Measurements from ENCODE around the gene NR2E3.

Gene NR2E3

DNA sequence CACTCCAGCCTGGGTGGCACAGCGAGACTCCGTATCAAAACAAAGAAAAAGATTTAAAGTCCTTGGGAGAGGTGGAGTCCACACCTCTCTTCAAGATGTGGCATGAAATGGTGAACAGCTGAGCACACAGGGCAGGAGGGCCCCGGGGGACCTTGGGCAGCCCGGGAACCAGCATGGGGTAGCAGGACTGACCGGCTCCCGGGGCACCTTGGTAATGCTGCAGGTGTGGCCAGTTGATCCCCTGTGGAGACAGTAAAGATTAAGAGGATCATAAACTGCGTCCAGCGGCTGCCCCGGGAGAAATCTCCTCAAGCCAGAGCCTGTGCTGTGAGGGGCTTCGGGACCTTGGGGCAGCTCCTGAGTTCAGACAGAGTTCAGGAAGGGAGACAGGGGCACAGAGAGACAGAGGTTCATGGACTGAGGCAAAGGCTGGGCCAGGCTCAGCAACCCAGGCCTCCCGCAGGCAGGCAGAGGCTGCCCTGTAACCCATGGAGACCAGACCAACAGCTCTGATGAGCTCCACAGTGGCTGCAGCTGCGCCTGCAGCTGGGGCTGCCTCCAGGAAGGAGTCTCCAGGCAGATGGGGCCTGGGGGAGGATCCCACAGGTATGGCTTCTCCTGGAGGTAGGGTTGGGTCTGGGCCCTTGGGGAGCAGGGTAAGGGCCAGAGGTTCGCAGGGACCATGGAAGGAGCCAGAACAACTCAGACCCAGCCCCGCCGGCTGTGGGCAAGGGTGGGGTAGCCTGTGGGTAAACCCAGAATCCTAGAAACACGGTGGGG lies at the start of gene NR2E3:
NR2E3 (plus strand) TSS at position 299 of the 780 bp plus-strand sequence; CDS start at position 489, 190 bp downstream.
- DNase-seq = no peak

DNA sequence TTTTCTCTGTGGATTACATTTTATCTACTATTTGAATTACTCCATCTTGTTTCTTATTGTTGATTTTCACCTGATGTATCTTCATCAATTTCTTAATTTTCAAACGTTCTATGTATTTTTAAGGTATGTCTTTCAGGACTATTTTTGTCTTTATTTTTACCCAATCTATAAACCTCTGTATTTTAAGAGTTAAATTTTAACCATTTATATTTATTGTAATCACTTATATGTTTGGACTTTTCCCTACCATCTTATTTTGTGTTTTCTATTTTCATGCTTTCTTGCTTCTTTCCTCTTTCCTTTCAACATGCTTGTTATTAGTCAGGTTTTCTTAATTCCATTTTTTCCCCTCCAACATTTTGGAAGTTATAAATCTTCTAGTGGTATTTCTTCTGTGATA lies 49.5 kb upstream of the NR2E3 start:
- DNase-seq = no peak

DNA sequence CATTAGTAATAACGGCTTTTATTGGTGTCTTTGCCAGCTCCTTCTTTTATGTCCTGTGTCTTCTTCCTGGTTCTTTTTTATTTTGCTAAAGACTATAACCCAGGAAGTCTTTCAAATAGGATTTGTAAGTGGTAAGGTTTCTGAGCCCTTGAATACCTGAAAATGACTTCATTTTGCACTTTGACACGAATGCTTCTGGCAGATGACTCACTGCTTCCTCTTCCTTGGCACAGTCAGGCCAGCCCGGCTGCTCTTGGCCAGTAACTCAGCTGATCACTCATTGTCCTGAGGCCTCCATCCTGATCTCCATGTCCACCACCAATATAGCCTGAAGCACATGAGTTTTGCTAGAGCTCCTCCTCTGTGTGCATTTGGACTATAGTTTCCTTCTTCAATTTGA lies 48.7 kb upstream of the NR2E3 start:
- no peak for DNase-seq

DNA sequence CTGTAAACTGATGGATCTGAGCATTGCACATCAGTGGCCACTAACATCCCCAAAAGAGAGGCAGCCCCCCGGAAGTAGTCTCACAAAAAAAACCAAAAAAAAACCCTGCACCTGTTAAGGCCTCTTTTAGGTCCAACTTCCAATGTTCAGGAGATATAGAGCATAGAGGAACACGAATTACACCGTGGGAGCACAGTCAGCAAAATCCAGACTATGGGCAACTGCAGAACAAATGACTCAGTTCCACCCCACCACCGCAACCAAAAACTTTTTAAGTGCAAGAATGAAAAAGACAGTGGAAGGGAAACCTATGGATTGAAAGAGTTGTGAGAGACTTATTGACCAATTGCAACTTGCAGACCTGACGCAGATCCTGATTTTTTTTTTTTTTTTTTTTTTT lies 42.2 kb upstream of the NR2E3 start:
- DNase-seq = no peak

GRCh38 chr15:71773206-71773859 lies 37.0 kb upstream of the NR2E3 start:
- DNase-seq = no peak

- no peak for DNase-seq
These were observed 34.5 kb upstream of the NR2E3 start for GRCh38 chr15:71775856-71776255.

DNA sequence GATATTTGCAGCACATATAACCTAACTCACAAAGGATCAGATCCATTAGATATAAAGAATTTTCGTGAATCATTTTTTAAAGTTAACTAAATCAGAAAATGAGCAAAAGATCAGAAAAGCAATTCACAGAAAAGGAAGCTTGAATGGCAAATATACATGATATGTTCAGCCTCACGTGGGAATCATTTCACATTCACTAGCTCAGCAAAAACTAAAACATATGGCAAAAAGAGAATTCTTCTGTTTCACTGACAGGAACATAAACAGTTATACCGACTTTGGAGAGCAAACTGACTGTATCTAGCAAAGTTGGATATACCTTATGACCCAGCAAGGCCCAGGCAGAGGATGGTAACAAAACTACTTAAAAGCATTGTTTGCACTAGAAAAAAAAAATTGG lies 34.0 kb upstream of the NR2E3 start:
- no peak for DNase-seq

- no peak for DNase-seq
These were observed 33.0 kb upstream of the NR2E3 start for GRCh38 chr15:71777216-71777943.

DNA sequence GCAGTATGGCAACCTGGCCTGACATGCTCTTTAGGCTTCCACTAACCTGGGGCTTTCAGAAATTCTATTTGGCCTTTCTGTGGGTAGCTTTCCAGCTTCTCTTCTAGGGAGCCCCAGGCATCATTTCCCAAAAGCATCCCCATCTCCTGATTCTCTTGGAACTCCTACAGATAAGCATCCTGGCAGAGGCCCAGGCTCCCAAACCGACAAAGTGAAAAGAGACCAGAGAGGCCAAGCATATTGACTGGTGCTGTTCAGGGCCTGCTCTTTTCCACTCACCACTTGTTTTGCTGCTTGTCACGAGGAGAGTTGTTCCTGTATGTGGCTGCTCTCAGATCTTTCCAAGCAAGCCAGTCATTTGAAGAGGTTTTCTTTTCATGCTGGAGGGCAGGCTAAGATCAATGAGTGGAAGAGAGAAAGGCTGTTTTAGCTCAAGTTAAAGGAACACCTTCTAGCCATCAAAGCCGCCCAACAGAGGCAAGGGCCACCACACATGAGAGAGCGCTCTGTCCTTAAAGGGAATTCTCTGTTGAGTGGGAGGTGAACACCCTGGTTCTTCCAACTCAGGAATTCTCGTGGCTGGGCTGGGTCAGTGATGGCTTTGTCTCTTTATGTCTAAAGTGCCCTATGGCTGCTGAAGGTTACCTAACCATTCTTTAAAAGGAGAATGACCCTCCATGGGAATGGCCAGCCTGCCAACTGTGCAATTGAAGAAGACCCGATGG lies 31.1 kb upstream of the NR2E3 start:
- no peak for DNase-seq

DNA sequence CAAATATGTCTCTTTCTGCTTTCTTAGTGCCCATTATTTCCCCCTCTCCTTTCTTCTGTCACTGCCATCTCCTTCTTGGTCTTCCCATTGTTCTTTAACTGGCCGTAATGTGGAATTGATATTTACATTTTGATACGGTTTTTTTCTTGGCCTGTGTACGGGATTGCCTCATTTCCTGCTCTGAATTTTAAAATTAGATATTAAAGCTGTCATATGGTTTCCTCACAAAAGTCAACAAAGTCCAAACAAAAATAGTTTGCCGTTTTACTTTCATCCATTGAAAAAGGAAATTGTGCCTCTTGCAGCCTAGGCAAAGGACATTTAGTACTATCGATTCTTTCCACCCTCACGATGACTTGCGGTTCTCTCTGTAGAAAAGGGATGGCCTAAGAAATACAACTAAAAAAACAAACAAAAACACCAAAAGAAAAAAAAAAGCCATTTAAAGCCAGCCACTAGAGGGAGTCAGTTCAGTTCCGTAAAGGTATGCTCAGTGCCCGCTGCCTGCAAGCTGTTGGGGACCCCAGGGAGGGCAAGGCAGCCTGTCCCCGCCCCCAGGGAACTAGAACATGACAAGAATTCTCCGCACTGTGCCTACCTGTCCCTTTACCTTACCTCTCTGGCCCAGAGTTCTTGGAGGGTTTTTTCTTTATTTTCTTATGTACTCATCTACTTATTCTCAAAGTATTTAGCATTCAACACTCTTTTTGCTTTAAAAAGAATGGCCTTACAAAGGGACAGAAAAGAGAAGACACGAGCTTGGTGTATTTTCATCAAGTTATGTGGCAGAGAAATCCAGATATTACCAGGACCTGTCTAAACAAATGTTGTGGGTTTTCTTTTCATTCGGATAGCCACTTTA lies 30.0 kb upstream of the NR2E3 start:
- peak; percentile 43 for DNase-seq

DNA sequence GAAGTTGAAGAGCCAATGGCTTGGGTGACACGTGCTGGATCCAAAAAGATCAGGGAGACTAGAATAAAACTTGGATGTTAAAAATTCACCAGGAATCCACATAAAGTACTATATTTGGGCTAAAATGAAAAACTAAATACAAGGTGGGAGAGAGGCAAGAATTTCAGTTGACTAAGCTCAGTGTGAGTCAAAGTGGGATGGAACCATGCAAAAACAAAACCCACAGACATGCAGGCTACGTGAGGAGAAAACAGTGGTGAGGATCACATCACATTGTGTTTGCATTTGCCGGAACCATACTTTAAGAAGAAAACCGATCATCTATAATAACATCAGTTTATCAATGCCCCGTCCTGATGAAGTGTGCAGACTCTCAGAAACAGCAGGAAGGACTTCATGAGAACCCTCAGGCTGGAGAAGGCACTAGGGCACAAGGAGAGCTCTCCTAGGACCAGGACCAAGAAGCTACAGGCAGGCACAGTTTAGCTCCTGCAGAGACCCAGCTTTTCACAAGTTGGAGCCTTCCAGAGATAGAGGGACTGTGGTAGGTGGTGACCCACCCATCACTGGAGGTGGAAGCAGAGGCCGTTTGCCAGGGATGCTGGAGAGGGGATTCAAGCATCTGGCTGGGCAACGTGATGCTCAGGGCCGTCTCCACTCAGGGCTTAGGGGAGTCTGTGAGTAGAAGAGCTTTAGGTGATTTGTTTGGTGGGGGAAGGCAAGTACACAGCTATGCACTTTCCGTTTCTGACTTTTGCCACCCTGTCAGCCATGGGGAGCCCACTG lies 29.0 kb upstream of the NR2E3 start:
- DNase-seq = no peak

DNA sequence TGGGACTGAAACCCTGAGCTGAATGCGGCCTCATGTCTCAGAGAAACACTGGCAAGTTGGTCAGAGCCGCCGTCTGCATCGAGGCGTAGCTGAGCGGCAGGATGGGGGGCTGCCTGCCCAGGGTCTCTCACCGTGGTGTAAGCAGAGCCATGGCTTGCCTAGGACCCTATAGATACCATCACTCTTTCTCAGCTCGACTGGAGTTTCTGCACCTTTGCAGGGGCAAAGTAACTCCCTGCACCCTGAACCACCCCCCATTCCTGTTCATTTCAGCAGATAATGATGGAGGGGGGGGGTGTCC lies 28.4 kb upstream of the NR2E3 start:
- no peak for DNase-seq

DNA sequence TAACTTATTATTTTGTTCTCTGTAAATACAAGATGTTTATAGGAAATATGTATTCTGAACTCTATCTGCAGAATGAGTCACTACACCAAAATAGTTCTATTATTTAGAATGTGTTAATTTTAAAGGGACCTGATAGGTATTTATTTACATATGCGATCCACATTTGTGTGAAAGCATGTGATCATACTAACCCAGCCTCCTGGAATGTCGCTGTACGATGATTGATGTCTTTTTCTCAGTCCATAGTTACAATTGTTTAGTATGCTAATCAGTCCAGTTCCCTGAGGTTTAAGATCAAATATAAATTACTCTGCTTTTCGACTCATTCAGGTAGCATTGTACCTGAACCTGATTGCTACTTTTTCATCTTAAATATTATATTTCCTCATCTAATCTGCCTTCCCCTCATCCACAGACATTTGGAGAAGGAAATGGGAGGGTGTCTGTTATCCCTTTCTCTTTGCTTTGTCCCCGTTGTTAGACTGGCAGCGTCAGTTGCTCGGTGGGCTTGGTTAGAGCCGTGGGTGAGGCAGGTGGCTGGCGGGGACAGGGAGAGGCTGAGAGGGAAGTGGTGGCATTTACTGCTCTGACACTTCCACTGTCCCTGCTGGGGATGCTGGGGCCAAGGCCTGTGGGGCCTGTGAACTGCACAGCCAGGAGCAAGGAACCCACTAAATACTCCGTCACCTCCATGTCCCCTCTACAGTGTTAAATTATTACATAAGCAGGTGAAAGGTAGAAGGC lies 27.8 kb upstream of the NR2E3 start:
- no peak for DNase-seq

DNA sequence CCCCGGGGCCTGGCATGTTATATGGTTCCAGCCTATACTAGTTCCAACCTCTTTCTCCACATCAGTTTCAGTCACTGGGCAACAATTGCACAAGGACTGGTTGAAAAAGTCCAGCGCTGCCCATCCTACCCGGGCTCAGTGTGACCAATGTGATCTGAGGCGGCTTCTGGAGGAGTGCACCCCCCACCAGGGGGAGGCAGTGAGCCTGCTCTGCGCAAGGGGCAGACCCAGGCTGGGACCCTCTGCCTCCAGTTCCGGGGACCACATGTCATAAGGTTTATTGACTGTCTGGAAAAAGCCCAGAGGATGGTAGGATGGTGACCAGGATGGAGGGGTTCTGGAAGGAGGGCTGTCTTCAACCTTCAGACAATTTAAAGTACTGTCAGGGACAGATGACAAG lies 25.6 kb upstream of the NR2E3 start:
- DNase-seq = peak; percentile 13

- no peak for DNase-seq
These were observed 24.4 kb upstream of the NR2E3 start for GRCh38 chr15:71785996-71786395.

GRCh38 chr15:71786673-71787072 lies 23.7 kb upstream of the NR2E3 start:
- no peak for DNase-seq

GRCh38 chr15:71788646-71789579 lies 21.4 kb upstream of the NR2E3 start:
- DNase-seq = no peak

GRCh38 chr15:71789616-71790015 lies 20.7 kb upstream of the NR2E3 start:
- no peak for DNase-seq

GRCh38 chr15:71790081-71790480 lies 20.3 kb upstream of the NR2E3 start:
- DNase-seq = no peak

DNA sequence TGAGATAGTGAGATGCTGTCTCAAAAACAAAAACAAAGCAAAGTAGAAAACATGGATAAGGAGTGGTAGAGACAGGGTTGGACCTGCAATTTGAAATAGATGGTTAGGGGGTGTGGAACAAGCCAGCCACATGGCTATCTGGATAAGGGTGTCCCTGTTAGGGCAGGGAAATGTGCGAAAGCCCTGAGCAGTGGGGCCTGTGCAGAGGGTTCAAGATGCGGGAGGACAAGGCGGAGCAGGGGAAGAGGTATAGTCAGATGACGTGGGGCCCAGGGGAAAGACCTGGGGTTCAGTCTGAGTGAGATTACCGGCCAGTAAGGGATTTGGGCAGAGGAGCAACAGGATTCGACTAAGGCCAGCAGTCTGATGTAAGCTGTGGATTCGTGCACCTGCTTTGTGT lies 18.4 kb upstream of the NR2E3 start:
- DNase-seq = no peak

Measured in CD4-positive, alpha-beta T cell treated with Interleukin-6 for 4 hours (primary cell).